HG03039 (cell line): ENCODE measurements around the gene CHID1.

Experiments used
- ATAC-seq: cut with Tn5 transposase; IDR thresholded peaks from one replicate; pipeline ENCODE4 v1.9.1; 2021; ENCODE audit warnings: mild to moderate bottlenecking, moderate library complexity; ENCODE audit not compliant: unreplicated experiment

Gene CHID1

GRCh38 chr11:853682-854448 lies 56.7 kb downstream of the CHID1 start:
- no peak for ATAC-seq

- no peak for ATAC-seq
These were observed 57.8 kb downstream of the CHID1 start for GRCh38 chr11:852762-853161.

- no peak for ATAC-seq
These were observed 59.5 kb downstream of the CHID1 start for GRCh38 chr11:850775-851763.

- no peak for ATAC-seq
These were observed 60.4 kb downstream of the CHID1 start for GRCh38 chr11:849951-850774.

- no peak for ATAC-seq
These were observed 61.3 kb downstream of the CHID1 start for GRCh38 chr11:849104-849824.

GRCh38 chr11:848380-848931 lies 62.2 kb downstream of the CHID1 start:
- no peak for ATAC-seq

GRCh38 chr11:847876-848275 lies 62.7 kb downstream of the CHID1 start:
- ATAC-seq, result no peak

GRCh38 chr11:846496-847098 lies 64.0 kb downstream of the CHID1 start:
- ATAC-seq, result no peak

GRCh38 chr11:845872-846495 lies 64.6 kb downstream of the CHID1 start:
- ATAC-seq, result no peak

GRCh38 chr11:844693-845644 lies 65.6 kb downstream of the CHID1 start:
- ATAC-seq, result no peak

GRCh38 chr11:843818-844692 lies 66.6 kb downstream of the CHID1 start:
- no peak for ATAC-seq

- no peak for ATAC-seq
These were observed 67.4 kb downstream of the CHID1 start for GRCh38 chr11:843086-843734.

GRCh38 chr11:842370-843002 lies 68.1 kb downstream of the CHID1 start, which contains the start of the genes POLR2L and TSPAN4:
TSS of gene POLR2L (minus strand) at chr11:842529. CDS start at chr11:842508, 21 bp downstream.
TSS of gene TSPAN4 (plus strand) at chr11:842852. CDS start at chr11:850305, 7,453 bp downstream.
- peak; percentile 47 for ATAC-seq

- ATAC-seq, result peak; percentile 6
These were observed 68.6 kb downstream of the CHID1 start for GRCh38 chr11:841981-842369.

GRCh38 chr11:839875-840617 lies 70.6 kb downstream of the CHID1 start:
- no peak for ATAC-seq
